HepG2 (cell line): ENCODE results near the gene NEURL3. TPM values are rescaled to one million over a fixed set of nuclear protein-coding genes. Genes with fewer than 3 reads are reported as not detected.

Experiments
- ARID4A ChIP-seq: sonication (generic); formaldehyde crosslinking; IDR thresholded peaks from 2 replicates; pipeline ENCODE4 v1.5.0; 2020; ENCODE audit warnings: mild to moderate bottlenecking, missing genetic modification reagents, borderline replicate concordance
- ARNT2 ChIP-seq: sonication (generic); formaldehyde crosslinking; IDR thresholded peaks from 2 replicates; pipeline ENCODE4 v1.8.0; 2022; ENCODE audit warnings: mild to moderate bottlenecking, low read depth, missing genetic modification reagents, moderate library complexity
- DMAP1 ChIP-seq: IDR thresholded peaks from 2 replicates; pipeline ENCODE4 v1.6.1; 2016
- EED ChIP-seq: sonication (generic); formaldehyde crosslinking; IDR thresholded peaks from 2 replicates; pipeline ENCODE4 v1.5.0; 2020; ENCODE audit warnings: mild to moderate bottlenecking, missing genetic modification reagents
- FOXP1 ChIP-seq, 2 experiments: fragments of 450-650 bp in 1 of 2; IDR thresholded peaks; 2 replicates each; pipeline ENCODE4 v1.6.1; 2017 to 2018; ENCODE audit warnings: antibody characterized with exemption in 1 of 2
- GATAD1 ChIP-seq: IDR thresholded peaks from 2 replicates; pipeline ENCODE4 v1.6.1; 2016; ENCODE audit warnings: missing genetic modification reagents, missing compliant biosample characterization
- HDAC1 ChIP-seq: sonication (generic); formaldehyde crosslinking; IDR thresholded peaks from 2 replicates; pipeline ENCODE4 v1.5.1; 2020; ENCODE audit warnings: mild to moderate bottlenecking, missing genetic modification reagents
- KDM5B ChIP-seq: sonication (generic); formaldehyde crosslinking; IDR thresholded peaks from 2 replicates; pipeline ENCODE4 v1.4.0; 2020; ENCODE audit warnings: missing genetic modification reagents, mild to moderate bottlenecking, borderline replicate concordance
- KLF16 ChIP-seq, 2 experiments: sonication (generic) in 1 of 2; formaldehyde crosslinking in 1 of 2; IDR thresholded peaks; 2 replicates each; pipeline versions ENCODE4 v1.6.1 to v1.8.0; 2016 to 2023; ENCODE audit warnings: missing genetic modification reagents in 2 of 2, missing compliant biosample characterization in 1 of 2
- MIER2 ChIP-seq: IDR thresholded peaks from 2 replicates; pipeline ENCODE4 v1.6.1; 2016; ENCODE audit warnings: missing biosample characterization, missing genetic modification reagents
- MTA1 ChIP-seq: sonication (generic); formaldehyde crosslinking; IDR thresholded peaks from 2 replicates; pipeline ENCODE4 v1.4.0; 2020; ENCODE audit warnings: missing genetic modification reagents, mild to moderate bottlenecking, borderline replicate concordance
- NFYC ChIP-seq: IDR thresholded peaks from 2 replicates; pipeline ENCODE4 v1.6.1; 2016; ENCODE audit warnings: missing genetic modification reagents, missing compliant biosample characterization
- NR2F6 ChIP-seq, 2 experiments: IDR thresholded peaks; 2 replicates each; pipeline ENCODE4 v1.6.1; 2016; ENCODE audit warnings: antibody characterized with exemption in 1 of 2, mild to moderate bottlenecking in 1 of 2
- PAX8 ChIP-seq: sonication (generic); formaldehyde crosslinking; IDR thresholded peaks from 2 replicates; pipeline ENCODE4 v1.8.0; 2022; ENCODE audit warnings: mild to moderate bottlenecking, missing genetic modification reagents, borderline replicate concordance
- PTBP1 ChIP-seq: fragments of 200-400 bp; formaldehyde crosslinking; IDR thresholded peaks from 2 replicates; pipeline ENCODE4 v1.6.1; 2018; ENCODE audit warnings: low read length, low read depth; ENCODE audit not compliant: poor library complexity, severe bottlenecking
- RBM39 ChIP-seq: fragments of 200-400 bp; formaldehyde crosslinking; IDR thresholded peaks from one replicate; pipeline ENCODE4 v1.6.1; 2018; ENCODE audit warnings: antibody characterized with exemption, mild to moderate bottlenecking, low read depth, low read length; ENCODE audit not compliant: poor library complexity, severe bottlenecking
- ZNF468 ChIP-seq: sonication (generic); formaldehyde crosslinking; IDR thresholded peaks from 2 replicates; pipeline ENCODE4 v1.8.0; 2022; ENCODE audit warnings: mild to moderate bottlenecking, moderate library complexity, missing genetic modification reagents
- ZNF501 ChIP-seq: sonication (generic); formaldehyde crosslinking; IDR thresholded peaks from 2 replicates; pipeline ENCODE4 v1.5.1; 2020; ENCODE audit warnings: mild to moderate bottlenecking, moderate library complexity, missing genetic modification reagents
- ZNF557 ChIP-seq: sonication (generic); formaldehyde crosslinking; IDR thresholded peaks from 2 replicates; pipeline ENCODE4 v1.4.0; 2020; ENCODE audit warnings: missing genetic modification reagents
- ZNF572 ChIP-seq: sonication (generic); formaldehyde crosslinking; IDR thresholded peaks from 2 replicates; pipeline ENCODE4 v1.5.1; 2020; ENCODE audit warnings: mild to moderate bottlenecking, missing genetic modification reagents
- ZSCAN20 ChIP-seq: sonication (generic); formaldehyde crosslinking; IDR thresholded peaks from 2 replicates; pipeline ENCODE4 v1.4.0; 2020; ENCODE audit warnings: missing genetic modification reagents, mild to moderate bottlenecking, borderline replicate concordance
- polyA plus RNA-seq, 8 experiments: library from polyadenylated mRNA; depleted of rRNA in 3 of 8; stranded (reverse) in 7 of 8; unstranded in 1 of 8; fragments of >200 nt; fragmentation: Illumina TruSeq in 4 of 8; extraction: Trizol in 4 of 8; gene quantifications; 2 replicates each; pipeline versions ENCODE4 v1.2.1 to v1.2.3, GENCODE V29; 2011 to 2016; ENCODE audit warnings: low read depth in 4 of 8, missing spikeins in 1 of 8, mixed read lengths in 1 of 8; ENCODE audit not compliant: insufficient read depth in 1 of 8
- total RNA-seq, 5 experiments: library from RNA; depleted of rRNA; stranded (reverse); fragments of >200 nt; fragmentation: Illumina TruSeq; extraction: Trizol; gene quantifications; 2 replicates each; pipeline ENCODE4 v1.2.3, GENCODE V29; 2016; ENCODE audit warnings: low read depth in 1 of 5
- TF ChIP-seq, protein P1 (sequence below), 2 experiments: fragments of 450-650 bp in 1 of 2; sonication (generic) in 1 of 2; formaldehyde crosslinking; IDR thresholded peaks; 2 replicates each; pipeline versions ENCODE4 v1.5.0 to v1.8.0; 2020 to 2022; ENCODE audit warnings: mild to moderate bottlenecking in 1 of 2, missing genetic modification reagents in 1 of 2
- TF ChIP-seq, protein P2 (sequence below): IDR thresholded peaks from 2 replicates; pipeline ENCODE4 v1.6.1; 2018; ENCODE audit warnings: missing genetic modification reagents

NEURL3 gene
- total and polyA plus RNA-seq, 2 of the 13 experiments (the other 11 are each of a cell fraction or from before 2014, with no cell fraction given): 0.16 to 1.2 TPM

DNA sequence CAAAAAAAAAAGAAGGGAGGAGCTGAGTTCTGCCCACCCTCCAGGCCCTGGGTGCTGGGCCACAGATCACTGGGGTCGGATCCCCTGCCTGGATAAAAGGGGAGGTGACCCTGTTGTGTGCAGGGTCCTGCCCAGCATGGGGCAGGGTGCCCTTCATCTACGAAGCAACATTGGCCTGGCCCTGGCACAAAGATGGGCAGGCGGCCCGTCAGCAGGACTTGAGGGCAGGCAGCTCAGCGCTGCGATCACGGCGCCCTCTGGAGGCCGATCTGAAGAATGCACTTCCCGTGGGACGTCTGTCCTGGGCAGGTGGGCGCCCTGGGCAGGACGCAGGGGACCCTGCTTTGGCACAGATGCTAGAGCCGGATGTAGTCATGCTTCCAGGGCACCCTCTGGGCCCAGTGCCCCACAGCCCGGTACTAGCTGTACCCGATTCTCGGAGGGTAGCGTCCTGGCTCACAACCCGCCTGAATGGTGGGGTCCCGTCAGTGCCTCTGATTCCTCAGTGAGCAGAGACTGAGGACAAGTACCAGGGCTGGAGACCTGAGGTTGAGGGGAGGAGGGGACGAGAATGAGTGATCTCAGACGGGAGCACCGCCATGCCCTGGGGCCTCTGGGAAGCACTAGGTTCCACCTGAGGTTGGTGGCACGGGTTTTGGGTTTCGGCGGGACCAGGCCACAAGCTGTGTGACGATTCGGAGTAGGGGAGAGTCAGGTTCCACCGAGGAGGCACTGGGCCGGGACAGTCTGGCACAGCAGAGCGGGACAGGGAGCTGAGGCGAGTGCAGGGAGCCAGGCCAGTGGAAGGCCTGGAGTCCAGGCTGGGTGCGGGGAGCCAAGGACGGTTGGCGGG, 49.4 kb upstream of the NEURL3 start (continued):
- TF ChIP-seq NR2F6 (IDR thresholded peaks at IDR 0.05) (no peak), NR2F6 (CRISPR knock-in tag; IDR thresholded peaks at IDR 0.05) (peak; percentile 21; the same call in 1 of the 2 replicates), RBM39 (peak; percentile 32), NFYC (CRISPR knock-in tag) (no peak), ZNF468 (CRISPR knock-in tag) (no peak), HDAC1 (CRISPR knock-in tag) (no peak; the same call in 1 of the 2 replicates), DMAP1 (CRISPR knock-in tag) (0 out of 2 replicates have a peak, but pooled peaks have one; percentile 18), KDM5B (peak; percentile 45; the same call in 1 of the 2 replicates), ARNT2 (CRISPR knock-in tag) (peak; percentile 77), FOXP1 (IDR thresholded peaks at IDR 0.05) (no peak), FOXP1 (CRISPR knock-in tag; IDR thresholded peaks at IDR 0.05) (no peak), PTBP1 (peak; percentile 30), ZSCAN20 (CRISPR knock-in tag) (no peak), ZNF557 (CRISPR knock-in tag) (no peak), GATAD1 (CRISPR knock-in tag) (0 out of 2 replicates have a peak, but pooled peaks have one; percentile 15), PAX8 (CRISPR knock-in tag) (peak; percentile 86; the same call in 1 of the 2 replicates), ZNF572 (CRISPR knock-in tag) (peak; percentile 72), MTA1 (CRISPR knock-in tag) (peak; percentile 84; the same call in 1 of the 2 replicates), EED (CRISPR knock-in tag) (peak; percentile 55; the same call in 1 of the 2 replicates), ZNF501 (CRISPR knock-in tag) (no peak), ARID4A (CRISPR knock-in tag) (peak; percentile 33; the same call in 1 of the 2 replicates), KLF16 (CRISPR knock-in tag; IDR thresholded peaks at IDR 0.05) (no peak), MIER2 (CRISPR knock-in tag) (no peak)
- TF ChIP-seq, protein P1, sequence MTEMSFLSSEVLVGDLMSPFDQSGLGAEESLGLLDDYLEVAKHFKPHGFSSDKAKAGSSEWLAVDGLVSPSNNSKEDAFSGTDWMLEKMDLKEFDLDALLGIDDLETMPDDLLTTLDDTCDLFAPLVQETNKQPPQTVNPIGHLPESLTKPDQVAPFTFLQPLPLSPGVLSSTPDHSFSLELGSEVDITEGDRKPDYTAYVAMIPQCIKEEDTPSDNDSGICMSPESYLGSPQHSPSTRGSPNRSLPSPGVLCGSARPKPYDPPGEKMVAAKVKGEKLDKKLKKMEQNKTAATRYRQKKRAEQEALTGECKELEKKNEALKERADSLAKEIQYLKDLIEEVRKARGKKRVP (CRISPR knock-in tag; IDR thresholded peaks at IDR 0.05): no peak
- TF ChIP-seq, protein P2, sequence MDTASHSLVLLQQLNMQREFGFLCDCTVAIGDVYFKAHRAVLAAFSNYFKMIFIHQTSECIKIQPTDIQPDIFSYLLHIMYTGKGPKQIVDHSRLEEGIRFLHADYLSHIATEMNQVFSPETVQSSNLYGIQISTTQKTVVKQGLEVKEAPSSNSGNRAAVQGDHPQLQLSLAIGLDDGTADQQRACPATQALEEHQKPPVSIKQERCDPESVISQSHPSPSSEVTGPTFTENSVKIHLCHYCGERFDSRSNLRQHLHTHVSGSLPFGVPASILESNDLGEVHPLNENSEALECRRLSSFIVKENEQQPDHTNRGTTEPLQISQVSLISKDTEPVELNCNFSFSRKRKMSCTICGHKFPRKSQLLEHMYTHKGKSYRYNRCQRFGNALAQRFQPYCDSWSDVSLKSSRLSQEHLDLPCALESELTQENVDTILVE (CRISPR knock-in tag): 0 out of 2 replicates have a peak, but pooled peaks have one; percentile 27
